Right renal cortex interstitium (tissue), 3 donors: Measurements from ENCODE around the gene CBARP. TPM values are rescaled to one million over a fixed set of nuclear protein-coding genes. Genes with fewer than 3 reads are reported as not detected.
A peak's percentile ranks its signal among the peaks of the same experiment; 100 is the strongest.
"Not testable (repeated sequence)": the region's sequence is repeated elsewhere in the genome, so short reads cannot be mapped to it uniquely, and the experiment has no call there.

Experiments used
- DNase-seq, 3 donors: peaks; one replicate each; pipeline ENCODE4 v3.0.0-alpha.2; 2013; ENCODE audit warnings: low read depth in 3 of 3, low spot score in 2 of 3
- polyA plus RNA-seq, 3 donors: library from polyadenylated mRNA; unstranded; fragments of 120-200 nt; gene quantifications; one replicate each; pipeline ENCODE4 v1.2.1, GENCODE V29; 2013; ENCODE audit not compliant: insufficient read length in 3 of 3

Gene CBARP
- polyA plus RNA-seq, 3 donors, result 0.78 to 1.8 (median 0.90) TPM

GRCh38 chr19:1254081-1254527 lies 16.3 kb upstream of the CBARP start:
- DNase-seq, result no peak

GRCh38 chr19:1253514-1254080 lies 15.8 kb upstream of the CBARP start:
- DNase-seq, result no peak

GRCh38 chr19:1252821-1253513 lies 15.2 kb upstream of the CBARP start:
- DNase-seq, result no peak

GRCh38 chr19:1252221-1252820 lies 14.5 kb upstream of the CBARP start:
- no peak for DNase-seq

GRCh38 chr19:1251330-1252220 lies 13.8 kb upstream of the CBARP start:
- no peak for DNase-seq

GRCh38 chr19:1250437-1251260 lies 12.8 kb upstream of the CBARP start:
- DNase-seq, result no peak

- DNase-seq, result no peak
Observed at GRCh38 chr19:1249990-1250436, 12.2 kb upstream of the CBARP start.

- peak in 2 of 3 donors; percentile 89 to 94 for DNase-seq
Observed at GRCh38 chr19:1249298-1249989, 11.6 kb upstream of the CBARP start.

GRCh38 chr19:1248786-1249297 lies 11.0 kb upstream of the CBARP start:
- DNase-seq, result no peak

GRCh38 chr19:1248139-1248785 lies 10.5 kb upstream of the CBARP start, which contains the start of gene MIDN:
Gene MIDN (plus strand): TSS chr19:1248583. CDS start chr19:1250297, 1,714 bp downstream.
- no peak for DNase-seq

- no peak for DNase-seq
Observed at GRCh38 chr19:1247748-1248138, 9.9 kb upstream of the CBARP start.

- DNase-seq, result not testable (repeated sequence)
Observed at GRCh38 chr19:1246265-1247087, 8.7 kb upstream of the CBARP start.

GRCh38 chr19:1245494-1246264 lies 7.9 kb upstream of the CBARP start:
- DNase-seq, result no peak

GRCh38 chr19:1244693-1245451 lies 7.1 kb upstream of the CBARP start:
- DNase-seq, result no peak

GRCh38 chr19:1243768-1244692 lies 6.2 kb upstream of the CBARP start:
- DNase-seq, result no peak
